ENCODE data around the gene TMEM150B. TPM values are rescaled to one million over a fixed set of nuclear protein-coding genes. Genes with fewer than 3 reads are reported as not detected.

Gene TMEM150B
- total and polyA plus RNA-seq, 2 donors (not counting 3 experiments of a cell fraction or from before 2014, with no cell fraction given): not detected

DNA sequence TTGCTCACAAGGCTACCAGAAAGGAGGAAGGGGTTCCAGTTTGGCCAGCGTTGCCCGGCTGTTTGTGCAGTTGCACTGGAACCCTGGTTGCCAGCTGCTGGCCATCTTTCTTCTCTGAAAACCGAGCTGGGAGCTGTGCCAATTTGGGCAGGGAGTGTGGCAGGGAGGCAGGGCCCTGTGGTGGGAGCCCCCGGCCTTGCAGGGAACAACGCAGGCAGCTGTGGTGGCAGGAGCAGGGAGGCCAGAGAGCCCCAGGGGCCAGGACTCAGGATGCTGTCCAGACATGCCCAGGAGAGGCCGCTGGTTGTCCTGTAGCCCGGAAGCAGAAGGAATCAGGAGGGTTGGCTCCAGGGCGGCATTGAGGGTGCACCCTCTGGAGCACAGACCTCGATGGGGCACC, 19.3 kb upstream of the TMEM150B start:
- H3K9me1 ChIP-seq (replicated peaks; ENCODE audit: control insufficient read depth, extremely low read depth, insufficient read depth, low read length): no peaks in the 10 kb centered on the region
- H3K79me2 ChIP-seq (ENCODE audit: control insufficient read depth, insufficient read depth, low read length): no peaks in the 10 kb centered on the region
- no peak overlapping the region for H3K27ac ChIP-seq (ENCODE audit: insufficient read depth, low read depth, low read length)
- ChIA-PET CTCF (interaction anchor here (1.8 kb wide), 1 partner anchor 43 kb away, joined by 5 read pairs; no protein-coding TSS in a partner anchor), POLR2A (no interaction called here)
- no peak overlapping the region for H3K4me3 ChIP-seq (replicated peaks in 1 of 3; ENCODE audit: insufficient read depth in 1 of 3, low read depth in 1 of 3, low read length in 3 of 3)
- H3K9me3 ChIP-seq (replicated peaks; ENCODE audit: control insufficient read depth, insufficient read depth, low read length): no peaks in the 10 kb centered on the region
- no peak for DNase-seq (ENCODE audit: low read depth, low spot score)
- H3K9ac ChIP-seq (replicated peaks; ENCODE audit: extremely low read depth, insufficient read depth, low read length): no peak overlapping the region
- peaks cover 10% of the 10 kb centered on the region for H3K4me1 ChIP-seq (ENCODE audit: control insufficient read depth, extremely low read depth, insufficient read depth, low read length)
- no peak overlapping the region for H2AFZ ChIP-seq (ENCODE audit: low read depth, low read length)
- dilution Hi-C loops (cut with MboI; ENCODE audit: extremely low pct_ligation_motif_present, low sequenced_read_pairs): no loop called here
- H4K20me1 ChIP-seq (replicated peaks; ENCODE audit: control insufficient read depth, extremely low read depth, insufficient read depth, low read length): no peaks in the 10 kb centered on the region
- TF ChIP-seq POLR2AphosphoS5 (IDR thresholded peaks at IDR 0.05; ENCODE audit: insufficient read depth, low read depth, low read length): no peak
- H3K27me3 ChIP-seq (ENCODE audit: control insufficient read depth in 2 of 2, insufficient read depth in 2 of 2, low read length in 2 of 2): no peaks in the 10 kb centered on the region
- H3K4me2 ChIP-seq (ENCODE audit: insufficient read depth, low read length): no peak overlapping the region
- peaks cover 0 to 7% of the 10 kb centered on the region in 2 experiments for H3K36me3 ChIP-seq (ENCODE audit: control insufficient read depth in 2 of 2, extremely low read depth in 1 of 2, insufficient read depth in 2 of 2, low read length in 2 of 2)
- intact Hi-C loops (cut with micrococcal nuclease): no loop called here
- no TSS peak for BruUV-seq (replicated peaks)
- FAIRE-seq: no peak

GRCh38 chr19:55341595-55342531, 16.7 kb upstream of the TMEM150B start:
- no peaks in the 10 kb centered on the region for H4K20me1 ChIP-seq (replicated peaks; ENCODE audit: control insufficient read depth, extremely low read depth, insufficient read depth, low read length)
- H2AFZ ChIP-seq (ENCODE audit: low read depth, low read length): no peak overlapping the region
- CTCF ChIA-PET: interaction anchor here (1.0 to 1.4 kb wide), 2 partner anchors 41 kb away, joined by 3 to 6 read pairs; no protein-coding TSS in a partner anchor
- H3K4me3 ChIP-seq (replicated peaks in 1 of 3; ENCODE audit: insufficient read depth in 1 of 3, low read depth in 1 of 3, low read length in 3 of 3): no peak overlapping the region
- TF ChIP-seq MYC (IDR thresholded peaks at IDR 0.05; ENCODE audit: low read depth, low read length): no peak
- no peak for TF ChIP-seq GATA2 (IDR thresholded peaks at IDR 0.05; ENCODE audit: insufficient read depth, insufficient read length, low read depth, low read length)
- TF ChIP-seq POLR2AphosphoS5 (IDR thresholded peaks at IDR 0.05; ENCODE audit: insufficient read depth, low read depth, low read length): no peak
- TF ChIP-seq JUN (IDR thresholded peaks at IDR 0.05; ENCODE audit: borderline replicate concordance, insufficient read depth, insufficient read length, low read depth): no peak
- TF ChIP-seq POLR2A (IDR thresholded peaks at IDR 0.05; ENCODE audit: low read depth, low read length): no peak
- TF ChIP-seq EZH2 (IDR thresholded peaks at IDR 0.05; ENCODE audit: borderline replicate concordance, low read depth, low read length, severe bottlenecking): no peak
- TF ChIP-seq CTCF (IDR thresholded peaks at IDR 0.05; ENCODE audit: extremely low read depth in 1 of 2, insufficient read depth in 1 of 2, low read depth in 1 of 2, low read length in 2 of 2): no peak
- no peak for TF ChIP-seq FOS (IDR thresholded peaks at IDR 0.05; ENCODE audit: borderline replicate concordance, insufficient read depth, low read length)
- TF ChIP-seq, protein P1, sequence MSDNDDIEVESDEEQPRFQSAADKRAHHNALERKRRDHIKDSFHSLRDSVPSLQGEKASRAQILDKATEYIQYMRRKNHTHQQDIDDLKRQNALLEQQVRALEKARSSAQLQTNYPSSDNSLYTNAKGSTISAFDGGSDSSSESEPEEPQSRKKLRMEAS (IDR thresholded peaks at IDR 0.05; ENCODE audit: insufficient read depth, insufficient read length): no peak
- H3K36me3 ChIP-seq (ENCODE audit: control insufficient read depth in 2 of 2, extremely low read depth in 1 of 2, insufficient read depth in 2 of 2, low read length in 2 of 2): peaks cover 0 to 7% of the 10 kb centered on the region in 2 experiments
- no peak overlapping the region for H3K4me2 ChIP-seq (ENCODE audit: insufficient read depth, low read length)
- H3K79me2 ChIP-seq (ENCODE audit: control insufficient read depth, insufficient read depth, low read length): no peaks in the 10 kb centered on the region
- dilution Hi-C loops (cut with MboI; ENCODE audit: extremely low pct_ligation_motif_present, low sequenced_read_pairs) (no loop called here), intact Hi-C loops (cut with micrococcal nuclease) (no loop called here)
- H3K27me3 ChIP-seq (ENCODE audit: control insufficient read depth in 2 of 2, insufficient read depth in 2 of 2, low read length in 2 of 2): peaks cover 0 to under 1% of the 10 kb centered on the region in 2 experiments
- peaks cover 10% of the 10 kb centered on the region for H3K4me1 ChIP-seq (ENCODE audit: control insufficient read depth, extremely low read depth, insufficient read depth, low read length)
- BruUV-seq (replicated peaks): no TSS peak
- no peak overlapping the region for H3K27ac ChIP-seq (ENCODE audit: insufficient read depth, low read depth, low read length)
- H3K9ac ChIP-seq (replicated peaks; ENCODE audit: extremely low read depth, insufficient read depth, low read length): no peak overlapping the region
- no peaks in the 10 kb centered on the region for H3K9me1 ChIP-seq (replicated peaks; ENCODE audit: control insufficient read depth, extremely low read depth, insufficient read depth, low read length)
- FAIRE-seq (no peak), DNase-seq (ENCODE audit: low read depth, low spot score) (no peak)
- POLR2A ChIA-PET: no interaction called here
- no peaks in the 10 kb centered on the region for H3K9me3 ChIP-seq (replicated peaks; ENCODE audit: control insufficient read depth, insufficient read depth, low read length)
